ENCODE measurements around the gene RPL35. TPM values are rescaled to one million over a fixed set of nuclear protein-coding genes. Genes with fewer than 3 reads are reported as not detected.

Gene RPL35
- total RNA-seq, 1 donor = 1,644 TPM

- no peak overlapping the region for H3K27ac ChIP-seq (ENCODE audit: low read depth, low read length)
- peaks cover 21% of the 10 kb centered on the region for H3K4me1 ChIP-seq (ENCODE audit: insufficient read depth, low read length)
- no peak for TF ChIP-seq CTCF (IDR thresholded peaks at IDR 0.05; ENCODE audit: extremely low read depth, low read depth, low read length)
- H3K4me2 ChIP-seq (ENCODE audit: insufficient read depth, low read length) = no peak overlapping the region
- peaks cover 6% of the 10 kb centered on the region for H3K27me3 ChIP-seq (ENCODE audit: insufficient read depth, low read length)
- no peak for DNase-seq (ENCODE audit: insufficient read length, low spot score, missing footprints)
- no peak overlapping the region for H2AFZ ChIP-seq (ENCODE audit: low read length)
- no peaks in the 10 kb centered on the region for H3K9me3 ChIP-seq (ENCODE audit: low read depth, low read length)
- no peak overlapping the region for H3K4me3 ChIP-seq (ENCODE audit: insufficient read depth, low read length)
- H4K20me1 ChIP-seq (ENCODE audit: insufficient read depth, low read length) = peaks cover 3% of the 10 kb centered on the region
- H3K36me3 ChIP-seq (ENCODE audit: insufficient read depth, low read length) = no peaks in the 10 kb centered on the region
- no peaks in the 10 kb centered on the region for H3K79me2 ChIP-seq (ENCODE audit: insufficient read depth, low read length)
These were observed 31.2 kb downstream of the RPL35 start for GRCh38 chr9:124830593-124830992.

- H3K27me3 ChIP-seq (ENCODE audit: insufficient read depth, low read length) = peaks cover 6% of the 10 kb centered on the region
- no peaks in the 10 kb centered on the region for H4K20me1 ChIP-seq (ENCODE audit: insufficient read depth, low read length)
- H3K79me2 ChIP-seq (ENCODE audit: insufficient read depth, low read length) = no peaks in the 10 kb centered on the region
- no peak overlapping the region for H2AFZ ChIP-seq (ENCODE audit: low read length)
- H3K4me3 ChIP-seq (ENCODE audit: insufficient read depth, low read length) = no peak overlapping the region
- peaks cover 10% of the 10 kb centered on the region for H3K4me1 ChIP-seq (ENCODE audit: insufficient read depth, low read length)
- H3K27ac ChIP-seq (ENCODE audit: low read depth, low read length) = no peak overlapping the region
- TF ChIP-seq CTCF (IDR thresholded peaks at IDR 0.05; ENCODE audit: extremely low read depth, low read depth, low read length) = no peak
- H3K9me3 ChIP-seq (ENCODE audit: low read depth, low read length) = no peaks in the 10 kb centered on the region
- no peak overlapping the region for H3K4me2 ChIP-seq (ENCODE audit: insufficient read depth, low read length)
- no peak for DNase-seq (ENCODE audit: insufficient read length, low spot score, missing footprints)
- no peaks in the 10 kb centered on the region for H3K36me3 ChIP-seq (ENCODE audit: insufficient read depth, low read length)
These were observed 32.5 kb downstream of the RPL35 start for GRCh38 chr9:124829334-124829669.

- no peak for TF ChIP-seq CTCF (IDR thresholded peaks at IDR 0.05; ENCODE audit: extremely low read depth, low read depth, low read length)
- no peaks in the 10 kb centered on the region for H3K79me2 ChIP-seq (ENCODE audit: insufficient read depth, low read length)
- H3K27me3 ChIP-seq (ENCODE audit: insufficient read depth, low read length) = peaks cover 6% of the 10 kb centered on the region
- H3K4me2 ChIP-seq (ENCODE audit: insufficient read depth, low read length) = no peak overlapping the region
- no peaks in the 10 kb centered on the region for H3K9me3 ChIP-seq (ENCODE audit: low read depth, low read length)
- DNase-seq (ENCODE audit: insufficient read length, low spot score, missing footprints) = no peak
- H4K20me1 ChIP-seq (ENCODE audit: insufficient read depth, low read length) = no peaks in the 10 kb centered on the region
- no peak overlapping the region for H3K4me3 ChIP-seq (ENCODE audit: insufficient read depth, low read length)
- H3K27ac ChIP-seq (ENCODE audit: low read depth, low read length) = no peak overlapping the region
- H2AFZ ChIP-seq (ENCODE audit: low read length) = no peak overlapping the region
- peaks cover 7% of the 10 kb centered on the region for H3K4me1 ChIP-seq (ENCODE audit: insufficient read depth, low read length)
- no peaks in the 10 kb centered on the region for H3K36me3 ChIP-seq (ENCODE audit: insufficient read depth, low read length)
These were observed 33.0 kb downstream of the RPL35 start for GRCh38 chr9:124828489-124829333.

- no peak for TF ChIP-seq CTCF (IDR thresholded peaks at IDR 0.05; ENCODE audit: extremely low read depth, low read depth, low read length)
- Histone ChIP-seq H3K36me3 (ENCODE audit: insufficient read depth, low read length) (no peaks in the 10 kb centered on the region), H3K4me3 (ENCODE audit: insufficient read depth, low read length) (no peak overlapping the region), H3K4me1 (ENCODE audit: insufficient read depth, low read length) (peaks cover 9% of the 10 kb centered on the region), H3K27ac (ENCODE audit: low read depth, low read length) (no peak overlapping the region), H2AFZ (ENCODE audit: low read length) (no peak overlapping the region), H3K4me2 (ENCODE audit: insufficient read depth, low read length) (no peak overlapping the region), H3K27me3 (ENCODE audit: insufficient read depth, low read length) (no peaks in the 10 kb centered on the region), H3K79me2 (ENCODE audit: insufficient read depth, low read length) (no peaks in the 10 kb centered on the region), H4K20me1 (ENCODE audit: insufficient read depth, low read length) (no peaks in the 10 kb centered on the region), H3K9me3 (ENCODE audit: low read depth, low read length) (no peaks in the 10 kb centered on the region)
- DNase-seq (ENCODE audit: insufficient read length, low spot score, missing footprints) = no peak
These were observed 40.8 kb downstream of the RPL35 start for GRCh38 chr9:124820698-124821623.

Measured in osteoblast (primary cell).